ENCODE results near the gene ERMAP. TPM values are rescaled to one million over a fixed set of nuclear protein-coding genes. Genes with fewer than 3 reads are reported as not detected.
"Not testable (repeated sequence)": the region's sequence is repeated elsewhere in the genome, so short reads cannot be mapped to it uniquely, and the experiment has no call there.

The ERMAP gene
- total RNA-seq, 2 experiments from 2014 or later: 7.7 to 7.8 TPM

DNA sequence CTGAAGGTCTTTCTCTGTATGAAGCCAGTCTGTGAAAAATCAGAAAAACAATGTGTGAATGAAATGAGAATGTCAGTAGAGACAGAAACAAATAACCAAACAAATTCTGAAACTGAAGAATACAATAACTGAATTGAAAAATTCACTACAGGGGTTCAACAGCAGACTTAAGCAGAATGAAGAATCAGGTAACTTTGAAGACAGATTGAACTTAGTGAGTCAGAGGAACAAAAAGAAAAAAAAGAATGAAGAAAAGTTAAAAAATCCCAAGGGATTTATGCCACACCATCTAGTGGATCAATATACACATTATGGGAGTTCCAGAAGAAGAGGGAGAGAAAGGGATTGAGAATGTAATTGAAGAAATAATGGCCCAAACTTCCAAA is 44.1 kb downstream of the ERMAP start:
- POLR2A ChIA-PET: interaction anchor here (0.6 kb wide), 2 partner anchors 9 to 215 kb away, joined by 3 to 5 read pairs; no protein-coding TSS in a partner anchor
- Mint-ChIP-seq H3K27me3 (peaks cover 32% of the 10 kb centered on the region), H3K9me3 (peaks cover 41% of the 10 kb centered on the region), H3K4me1 (no peaks in the 10 kb centered on the region), H3K27ac (no peak overlapping the region), H3K4me3 (no peak overlapping the region), H3K36me3 (ENCODE audit: low read depth) (peaks cover 17% of the 10 kb centered on the region)
- DNase-seq: no peak
- CTCF ChIA-PET: interaction anchor here (1.1 kb wide), 1 partner anchor 11 kb away, joined by 3 read pairs; no protein-coding TSS in a partner anchor

DNA sequence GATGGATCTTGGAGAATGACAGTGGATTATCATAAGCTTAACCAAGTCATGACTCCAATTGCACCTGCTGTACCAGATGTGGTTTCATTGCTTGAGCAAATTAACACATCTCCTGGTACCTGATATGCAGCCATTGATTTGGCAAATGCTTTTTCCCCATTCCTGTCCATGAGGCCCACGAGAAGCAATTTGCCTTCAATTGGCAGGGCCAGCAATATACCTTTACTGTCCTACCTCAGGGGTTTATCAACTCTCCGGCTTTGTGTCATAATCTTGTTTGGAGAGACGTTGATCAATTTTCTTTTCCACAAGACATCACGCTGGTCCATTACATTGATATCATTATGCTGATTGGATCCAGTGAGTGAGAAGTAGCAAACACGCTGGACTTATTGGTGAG is 49.6 kb downstream of the ERMAP start:
- no peaks in the 10 kb centered on the region for H3K4me1 Mint-ChIP-seq
- ChIA-PET POLR2A (no interaction called here), CTCF (no interaction called here)
- no peak overlapping the region for H3K27ac Mint-ChIP-seq
- H3K9me3 Mint-ChIP-seq: no peaks in the 10 kb centered on the region
- no peaks in the 10 kb centered on the region for H3K36me3 Mint-ChIP-seq (ENCODE audit: low read depth)
- DNase-seq: no peak
- H3K27me3 Mint-ChIP-seq: peaks cover 13% of the 10 kb centered on the region
- no peak overlapping the region for H3K4me3 Mint-ChIP-seq

DNA sequence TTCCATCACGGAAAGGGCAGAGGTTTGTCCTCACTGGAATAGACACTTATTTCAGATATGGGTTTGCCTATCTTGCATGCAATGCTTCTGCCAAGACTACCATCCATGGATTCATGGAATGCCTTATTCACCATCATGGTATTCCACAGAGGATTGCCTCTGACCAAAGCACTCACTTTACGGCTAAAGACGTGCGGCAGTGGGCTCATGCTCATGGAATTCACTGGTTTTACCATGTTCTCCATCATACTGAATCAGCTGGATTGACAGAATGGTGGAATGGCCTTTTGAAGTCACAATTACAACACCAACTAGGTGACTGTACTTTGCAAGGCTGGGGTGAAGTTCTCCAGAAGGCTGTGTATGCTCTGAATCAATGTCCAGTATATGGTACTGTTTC is 51.5 kb downstream of the ERMAP start:
- H3K4me1 Mint-ChIP-seq; CTCF ChIA-PET; H3K27ac Mint-ChIP-seq; H3K9me3 Mint-ChIP-seq; H3K36me3 Mint-ChIP-seq (ENCODE audit: low read depth); H3K4me3 Mint-ChIP-seq; POLR2A ChIA-PET; DNase-seq: not testable (repeated sequence)
- H3K27me3 Mint-ChIP-seq: peaks cover 12% of the 10 kb centered on the region

DNA sequence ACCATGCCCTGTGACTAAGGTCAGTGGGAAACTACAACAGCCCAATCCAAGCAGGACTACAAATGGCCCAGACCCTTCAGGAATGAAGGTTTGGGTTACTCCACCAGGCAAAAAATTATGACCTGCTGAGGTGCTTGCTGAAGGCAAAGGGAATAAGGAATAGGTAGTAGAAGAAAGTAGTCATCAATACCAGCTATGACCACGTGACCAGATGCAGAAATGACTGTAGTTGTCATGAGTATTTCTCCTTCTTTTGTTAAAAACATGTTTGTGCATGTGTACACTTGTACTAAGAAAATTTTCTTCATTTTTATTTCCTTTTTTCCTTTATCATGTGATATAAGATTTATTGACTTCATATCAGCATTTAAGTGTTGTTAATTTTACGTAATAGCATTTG is 52.3 kb downstream of the ERMAP start:
- CTCF ChIA-PET; H3K36me3 Mint-ChIP-seq (ENCODE audit: low read depth); H3K4me1 Mint-ChIP-seq; POLR2A ChIA-PET; H3K9me3 Mint-ChIP-seq; DNase-seq; H3K27ac Mint-ChIP-seq; H3K4me3 Mint-ChIP-seq: not testable (repeated sequence)
- H3K27me3 Mint-ChIP-seq: peaks cover 10% of the 10 kb centered on the region

DNA sequence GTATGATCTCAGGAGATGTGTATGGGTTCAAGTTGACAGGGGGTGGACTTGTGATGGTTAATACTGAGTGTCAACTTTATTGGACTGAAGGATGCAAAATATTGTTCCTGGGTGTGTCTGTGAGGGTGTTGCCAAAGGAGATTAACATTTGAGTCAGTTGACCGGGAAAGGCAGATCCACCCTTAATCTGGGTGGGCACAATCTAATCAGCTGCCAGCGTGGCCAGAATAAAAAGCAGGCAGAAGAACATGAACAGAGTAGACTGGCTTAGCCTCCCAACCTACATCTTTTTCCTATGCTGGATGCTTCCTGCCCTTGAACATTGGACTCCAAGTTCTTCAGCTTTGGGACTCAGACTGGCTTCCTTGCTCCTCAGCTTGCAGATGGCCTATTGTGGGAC is 52.8 kb downstream of the ERMAP start:
- H3K4me1 Mint-ChIP-seq; H3K4me3 Mint-ChIP-seq; H3K36me3 Mint-ChIP-seq (ENCODE audit: low read depth); CTCF ChIA-PET; DNase-seq; H3K9me3 Mint-ChIP-seq; H3K27ac Mint-ChIP-seq; POLR2A ChIA-PET: not testable (repeated sequence)
- peaks cover 12% of the 10 kb centered on the region for H3K27me3 Mint-ChIP-seq

DNA sequence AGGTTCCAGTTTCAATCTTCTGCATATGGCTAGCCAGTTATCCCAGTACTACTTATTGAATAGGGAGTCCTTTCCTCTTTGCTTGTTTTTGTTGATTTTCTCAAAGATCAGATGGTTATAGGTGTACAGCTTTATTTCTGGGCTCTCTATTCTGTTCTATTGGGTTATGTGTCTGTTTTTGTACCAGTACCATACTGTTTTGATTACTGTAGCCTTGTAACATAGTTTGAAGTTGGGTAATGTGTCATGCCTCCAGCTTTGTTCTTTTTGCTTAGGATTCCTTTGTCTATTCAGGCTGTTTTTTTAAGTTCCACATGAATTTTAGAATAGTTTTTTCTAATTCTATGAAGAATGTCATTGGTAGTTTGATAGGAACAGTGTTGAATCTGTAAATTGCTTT is 56.2 kb downstream of the ERMAP start:
- CTCF ChIA-PET, H3K4me3 Mint-ChIP-seq: not testable (repeated sequence)

DNA sequence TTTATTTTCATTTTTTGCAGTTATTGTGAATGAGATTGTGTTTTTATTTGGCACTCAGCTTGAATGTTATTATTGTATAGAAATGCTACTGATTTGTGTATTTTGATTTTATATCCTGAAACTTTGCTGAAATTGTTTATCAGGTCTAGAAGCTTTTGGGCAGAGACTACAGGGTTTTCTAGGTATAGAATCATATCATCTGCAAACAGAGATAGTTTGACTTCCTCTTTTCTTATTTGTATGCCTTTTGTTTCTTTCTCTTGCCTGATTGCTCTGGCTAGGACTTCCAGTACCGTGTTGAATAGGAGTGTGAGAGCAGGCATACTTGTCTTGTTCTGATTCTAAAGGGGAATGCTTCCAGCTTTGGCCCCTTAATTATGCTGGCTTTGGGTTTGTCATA is 56.7 kb downstream of the ERMAP start:
- Mint-ChIP-seq H3K27ac (no peak overlapping the region), H3K4me1 (peaks cover 4% of the 10 kb centered on the region), H3K27me3 (peaks cover 18% of the 10 kb centered on the region), H3K9me3 (peaks cover 7% of the 10 kb centered on the region), H3K4me3 (no peak overlapping the region), H3K36me3 (ENCODE audit: low read depth) (peaks cover 2% of the 10 kb centered on the region)
- DNase-seq: no peak
- ChIA-PET CTCF (interaction anchor here (0.7 kb wide), 1 partner anchor 263 kb away, joined by 4 read pairs; no protein-coding TSS in a partner anchor), POLR2A (no interaction called here)

More for the DNA sequence above, 56.2 kb downstream of the ERMAP start:
- H3K27ac Mint-ChIP-seq; POLR2A ChIA-PET; H3K9me3 Mint-ChIP-seq; DNase-seq; H3K4me1 Mint-ChIP-seq; H3K36me3 Mint-ChIP-seq (ENCODE audit: low read depth): not testable (repeated sequence)
- peaks cover 17% of the 10 kb centered on the region for H3K27me3 Mint-ChIP-seq

DNA sequence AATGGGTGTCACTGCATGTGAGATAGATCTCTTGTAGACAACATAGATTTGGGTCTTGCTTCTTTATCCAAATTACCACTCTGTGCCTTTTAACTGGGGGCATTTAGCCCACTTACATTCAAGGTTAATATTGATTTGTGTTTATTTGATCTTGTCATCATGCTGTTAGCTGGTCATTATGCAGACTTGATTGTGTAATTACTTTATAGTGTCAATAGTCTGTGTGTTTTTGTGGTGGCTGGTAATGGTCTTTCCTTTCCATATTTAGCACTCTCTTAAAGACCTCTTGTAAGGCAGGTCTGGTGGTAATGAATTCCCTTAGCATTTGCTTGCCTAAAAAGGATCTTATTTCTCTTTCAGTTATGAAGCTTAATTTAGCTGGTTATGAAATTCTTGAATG is 59.1 kb downstream of the ERMAP start:
- H3K27ac Mint-ChIP-seq: no peak overlapping the region
- H3K36me3 Mint-ChIP-seq (ENCODE audit: low read depth): peaks cover 2% of the 10 kb centered on the region
- ChIA-PET POLR2A (no interaction called here), CTCF (no interaction called here)
- peaks cover 4% of the 10 kb centered on the region for H3K4me1 Mint-ChIP-seq
- no peak overlapping the region for H3K4me3 Mint-ChIP-seq
- no peak for DNase-seq
- H3K9me3 Mint-ChIP-seq: peaks cover 7% of the 10 kb centered on the region
- peaks cover 21% of the 10 kb centered on the region for H3K27me3 Mint-ChIP-seq

DNA sequence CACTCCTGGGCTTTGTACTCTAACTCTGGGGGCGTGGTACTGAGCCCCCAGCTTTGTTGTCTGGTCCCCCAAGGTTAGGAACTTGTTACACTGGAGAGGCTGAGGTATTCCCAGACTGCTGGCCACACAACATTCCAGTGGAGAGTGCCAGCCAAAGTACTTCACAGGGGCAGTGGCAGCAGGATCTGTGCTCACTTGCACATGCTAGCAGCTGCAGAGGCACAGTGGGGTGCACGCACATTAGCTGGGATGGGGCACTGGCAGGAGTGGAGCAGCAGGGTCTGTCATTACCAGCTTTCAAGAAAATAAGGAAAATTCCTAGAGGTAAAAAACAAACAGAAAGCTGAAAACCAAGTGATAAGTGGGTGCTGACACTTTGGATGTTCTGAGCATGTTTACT is 60.5 kb downstream of the ERMAP start:
- Mint-ChIP-seq H3K27me3 (peaks cover 19% of the 10 kb centered on the region), H3K36me3 (ENCODE audit: low read depth) (peaks cover 2% of the 10 kb centered on the region), H3K4me1 (peaks cover 4% of the 10 kb centered on the region), H3K4me3 (no peak overlapping the region), H3K9me3 (peaks cover 7% of the 10 kb centered on the region), H3K27ac (no peak overlapping the region)
- DNase-seq: no peak
- ChIA-PET CTCF (no interaction called here), POLR2A (no interaction called here)

DNA sequence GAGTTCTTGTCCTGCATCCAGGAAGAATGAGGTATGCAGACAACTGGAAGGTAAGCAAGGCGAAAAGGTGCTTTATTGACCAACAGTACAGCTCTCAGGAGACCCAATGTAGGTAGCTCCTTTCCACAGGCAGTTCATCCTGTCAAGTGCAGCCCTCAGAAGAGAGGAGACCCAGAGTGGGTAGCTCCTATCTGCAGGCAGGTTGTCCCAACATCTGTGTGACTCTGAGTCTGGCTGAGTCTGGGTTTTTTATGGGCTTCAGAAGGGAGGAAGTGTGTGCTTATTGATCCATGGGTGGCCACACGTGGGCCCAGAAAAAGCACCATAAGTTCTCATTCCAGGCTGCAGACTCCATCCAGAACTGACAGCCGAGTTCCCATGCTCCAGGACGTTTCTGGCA is 63.5 kb downstream of the ERMAP start:
- DNase-seq: no peak
- POLR2A ChIA-PET: no interaction called here
- H3K36me3 Mint-ChIP-seq (ENCODE audit: low read depth): no peaks in the 10 kb centered on the region
- H3K4me3 Mint-ChIP-seq: no peak overlapping the region
- peaks cover 17% of the 10 kb centered on the region for H3K27me3 Mint-ChIP-seq
- no peak overlapping the region for H3K27ac Mint-ChIP-seq
- H3K4me1 Mint-ChIP-seq: no peaks in the 10 kb centered on the region
- CTCF ChIA-PET: no interaction called here
- no peaks in the 10 kb centered on the region for H3K9me3 Mint-ChIP-seq

DNA sequence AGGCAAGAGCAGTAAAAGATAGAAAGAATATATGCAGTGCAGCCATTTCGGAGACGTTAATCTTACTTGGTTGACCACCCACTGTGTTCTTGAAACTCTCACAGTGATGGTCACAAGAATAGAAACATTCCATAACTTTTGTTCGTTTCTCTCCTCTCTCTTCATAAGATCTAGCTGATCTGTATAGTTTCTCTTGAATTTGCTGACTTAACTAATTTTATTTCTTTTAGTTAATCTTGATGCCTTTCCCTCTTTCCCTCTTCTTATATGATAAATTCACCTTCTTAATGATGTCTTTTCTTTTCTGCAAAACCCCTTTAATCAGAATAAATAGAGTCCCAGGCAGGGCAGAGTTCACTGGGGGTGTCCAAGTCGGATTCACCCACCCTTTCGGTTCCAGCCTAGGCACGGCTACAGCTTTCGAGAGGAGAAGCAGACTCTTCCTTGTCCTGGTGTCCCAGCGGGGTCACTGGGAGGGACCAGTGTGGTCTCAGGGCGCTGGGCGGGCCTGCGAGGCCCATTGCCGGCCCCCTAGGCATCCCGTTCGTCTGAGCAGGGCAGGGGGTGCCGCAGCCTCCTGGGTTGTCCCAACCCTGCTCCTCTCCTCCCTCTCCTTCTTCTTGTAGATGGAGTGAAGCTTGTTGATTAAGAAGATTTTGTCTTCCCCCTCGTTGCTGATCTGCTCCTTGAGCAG is 69.3 kb downstream of the ERMAP start:
- ChIA-PET CTCF (interaction anchor here (0.8 to 1.2 kb wide), 2 partner anchors 18 to 187 kb away, joined by 3 read pairs; no protein-coding TSS in a partner anchor), POLR2A (no interaction called here)
- Mint-ChIP-seq H3K27ac (no peak overlapping the region), H3K27me3 (peaks cover 7% of the 10 kb centered on the region), H3K4me3 (no peak overlapping the region), H3K4me1 (no peaks in the 10 kb centered on the region), H3K9me3 (no peaks in the 10 kb centered on the region), H3K36me3 (ENCODE audit: low read depth) (no peaks in the 10 kb centered on the region)
- DNase-seq: no peak

DNA sequence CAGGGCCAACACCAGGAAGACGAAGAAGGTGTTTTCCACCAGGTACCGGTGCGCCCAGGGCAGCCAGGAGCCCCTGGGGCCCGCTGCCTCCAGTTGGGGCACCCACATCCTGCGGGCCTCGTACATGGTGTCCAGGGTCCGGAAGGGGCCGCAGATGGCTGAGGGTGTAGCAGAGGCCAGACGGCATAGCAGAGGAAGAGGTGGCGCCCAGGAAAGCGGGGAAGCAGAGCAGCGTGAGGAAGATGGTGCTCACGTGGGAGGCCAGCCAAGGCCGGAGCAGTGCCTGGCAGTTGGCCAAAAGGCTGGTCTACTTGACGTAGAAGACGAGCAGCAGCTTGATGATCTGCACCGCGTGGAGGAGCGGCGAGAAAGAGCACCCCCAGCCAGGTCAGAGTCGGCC is 69.9 kb downstream of the ERMAP start:
- DNase-seq: no peak
- Mint-ChIP-seq H3K36me3 (ENCODE audit: low read depth) (no peaks in the 10 kb centered on the region), H3K27ac (no peak overlapping the region), H3K9me3 (no peaks in the 10 kb centered on the region), H3K27me3 (peaks cover 7% of the 10 kb centered on the region), H3K4me1 (no peaks in the 10 kb centered on the region), H3K4me3 (no peak overlapping the region)
- POLR2A ChIA-PET: no interaction called here
- CTCF ChIA-PET: interaction anchor here (0.8 to 1.2 kb wide), 2 partner anchors 17 to 187 kb away, joined by 3 read pairs; no protein-coding TSS in a partner anchor

DNA sequence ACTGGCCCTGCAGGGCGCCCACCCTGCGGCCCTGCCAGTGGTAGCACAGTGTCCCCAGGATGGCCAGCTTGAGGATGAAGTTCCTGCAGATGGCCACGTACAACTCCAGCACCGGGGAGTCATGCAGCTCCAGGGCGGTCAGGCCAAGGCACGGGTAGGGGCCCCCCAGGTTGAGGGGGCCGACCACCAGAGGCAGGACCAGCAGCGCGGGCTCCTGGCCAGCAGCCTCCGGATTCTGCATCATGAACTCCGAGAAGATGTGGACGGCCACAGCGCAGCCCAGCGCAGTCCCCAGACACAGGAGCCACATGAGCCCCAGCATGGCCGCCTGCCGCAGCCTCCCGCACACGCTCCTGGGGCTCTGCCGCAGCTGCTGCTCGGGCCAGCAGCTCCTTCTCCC is 70.4 kb downstream of the ERMAP start:
- Mint-ChIP-seq H3K27me3 (peaks cover 7% of the 10 kb centered on the region), H3K4me1 (no peaks in the 10 kb centered on the region), H3K36me3 (ENCODE audit: low read depth) (no peaks in the 10 kb centered on the region), H3K9me3 (no peaks in the 10 kb centered on the region), H3K4me3 (no peak overlapping the region), H3K27ac (no peak overlapping the region)
- POLR2A ChIA-PET: no interaction called here
- CTCF ChIA-PET: interaction anchor here (0.8 to 1.2 kb wide), 2 partner anchors 17 to 186 kb away, joined by 3 read pairs; no protein-coding TSS in a partner anchor
- DNase-seq: no peak

DNA sequence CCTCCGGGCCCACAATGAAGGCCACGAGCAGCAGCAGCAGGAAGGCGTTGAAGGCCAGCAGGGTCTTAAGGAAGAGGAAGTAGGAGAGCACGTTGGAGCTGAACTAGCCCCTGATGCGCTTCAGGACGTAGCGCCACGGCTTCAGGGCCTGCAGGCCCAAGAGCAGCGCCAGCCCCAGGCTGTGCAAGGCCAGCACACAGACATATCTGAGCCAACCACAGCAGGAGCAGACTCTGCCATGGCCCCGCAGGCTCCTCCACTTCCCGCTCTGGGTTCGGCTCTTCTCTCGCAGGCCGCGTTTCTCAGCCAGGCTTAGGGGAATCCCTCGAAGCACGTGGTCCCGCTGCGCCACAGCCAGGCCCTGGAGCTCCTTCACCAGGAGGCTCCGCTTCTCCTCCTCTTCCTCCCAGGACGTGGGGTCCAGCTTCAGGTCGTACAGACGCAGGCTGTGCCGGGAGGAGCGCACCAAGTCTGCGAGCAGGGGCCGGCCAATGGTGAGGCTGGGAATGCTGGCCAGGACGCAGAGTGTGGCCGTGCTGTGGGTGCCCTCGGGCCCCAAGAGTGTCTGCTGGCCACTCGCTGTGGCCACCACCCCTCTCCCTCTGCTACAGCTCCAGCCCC is 71.2 kb downstream of the ERMAP start:
- H3K27me3 Mint-ChIP-seq: peaks cover 7% of the 10 kb centered on the region
- no peaks in the 10 kb centered on the region for H3K9me3 Mint-ChIP-seq
- no peak overlapping the region for H3K27ac Mint-ChIP-seq
- no peak for DNase-seq
- H3K36me3 Mint-ChIP-seq (ENCODE audit: low read depth): no peaks in the 10 kb centered on the region
- no peak overlapping the region for H3K4me3 Mint-ChIP-seq
- CTCF ChIA-PET: interaction anchor here (0.6 kb wide), 1 partner anchor 86 kb away, joined by 6 read pairs; no protein-coding TSS in a partner anchor
- POLR2A ChIA-PET: no interaction called here
- H3K4me1 Mint-ChIP-seq: no peaks in the 10 kb centered on the region
